DND-41 (cell line): ENCODE measurements around the gene DDX49.

Experiments used
- EZH2 ChIP-seq: IDR thresholded peaks from 3 replicates; pipeline ENCODE4 v1.6.1; 2012; ENCODE audit warnings: borderline replicate concordance, low read depth, mild to moderate bottlenecking, moderate library complexity, low read length, inconsistent platforms; ENCODE audit not compliant: severe bottlenecking
- TF ChIP-seq, protein P1 (sequence below): IDR thresholded peaks from 2 replicates; pipeline ENCODE4 v1.5.1; 2012; ENCODE audit warnings: borderline replicate concordance, low read length, moderate library complexity, mild to moderate bottlenecking; ENCODE audit not compliant: poor library complexity, severe bottlenecking; ENCODE audit errors: extremely low read depth

GRCh38 chr19:18972851-18973250 is 53.3 kb downstream of the DDX49 start:
- TF ChIP-seq, protein P1, sequence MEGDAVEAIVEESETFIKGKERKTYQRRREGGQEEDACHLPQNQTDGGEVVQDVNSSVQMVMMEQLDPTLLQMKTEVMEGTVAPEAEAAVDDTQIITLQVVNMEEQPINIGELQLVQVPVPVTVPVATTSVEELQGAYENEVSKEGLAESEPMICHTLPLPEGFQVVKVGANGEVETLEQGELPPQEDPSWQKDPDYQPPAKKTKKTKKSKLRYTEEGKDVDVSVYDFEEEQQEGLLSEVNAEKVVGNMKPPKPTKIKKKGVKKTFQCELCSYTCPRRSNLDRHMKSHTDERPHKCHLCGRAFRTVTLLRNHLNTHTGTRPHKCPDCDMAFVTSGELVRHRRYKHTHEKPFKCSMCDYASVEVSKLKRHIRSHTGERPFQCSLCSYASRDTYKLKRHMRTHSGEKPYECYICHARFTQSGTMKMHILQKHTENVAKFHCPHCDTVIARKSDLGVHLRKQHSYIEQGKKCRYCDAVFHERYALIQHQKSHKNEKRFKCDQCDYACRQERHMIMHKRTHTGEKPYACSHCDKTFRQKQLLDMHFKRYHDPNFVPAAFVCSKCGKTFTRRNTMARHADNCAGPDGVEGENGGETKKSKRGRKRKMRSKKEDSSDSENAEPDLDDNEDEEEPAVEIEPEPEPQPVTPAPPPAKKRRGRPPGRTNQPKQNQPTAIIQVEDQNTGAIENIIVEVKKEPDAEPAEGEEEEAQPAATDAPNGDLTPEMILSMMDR: no peak
- no peak for TF ChIP-seq EZH2
